Measurements from ENCODE around the gene CARMIL1.

Gene CARMIL1

DNA sequence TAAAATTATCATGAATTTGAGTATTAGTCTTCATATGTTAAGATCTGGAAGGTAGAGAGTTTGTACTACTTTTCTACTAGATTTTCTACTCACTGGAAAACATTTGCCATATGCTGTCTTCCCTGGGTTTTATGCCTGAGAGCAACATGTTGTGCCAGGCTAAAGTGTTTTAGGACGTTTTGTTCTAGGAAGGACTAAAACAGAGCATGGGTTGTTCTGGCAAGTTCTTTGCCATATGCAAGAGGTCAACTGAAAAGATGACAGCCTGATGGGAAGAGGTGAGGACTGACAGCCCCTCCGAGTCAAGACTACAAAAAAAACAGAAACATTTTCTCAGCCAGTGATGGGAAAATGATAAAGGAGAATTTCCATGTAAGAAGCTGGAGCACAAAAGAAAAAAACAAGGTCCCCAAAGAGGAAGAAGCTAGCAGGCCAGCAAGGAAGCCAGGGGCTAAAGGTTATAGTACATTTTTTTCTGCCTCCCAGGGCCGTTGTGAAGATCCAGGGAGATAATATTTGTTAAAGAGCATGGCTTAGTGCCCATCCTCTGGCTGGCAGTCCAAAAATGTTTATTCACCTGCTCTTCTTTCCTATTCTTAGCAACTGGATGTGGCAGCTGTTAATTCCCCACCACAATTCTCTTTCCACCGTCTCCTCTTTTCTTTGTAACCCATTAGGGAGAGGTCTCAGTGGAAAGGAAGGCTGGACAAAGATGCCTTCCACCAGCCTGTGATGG lies 380.6 kb downstream of the CARMIL1 start:
- DNase-seq (ENCODE audit: low spot score), result no peak

DNA sequence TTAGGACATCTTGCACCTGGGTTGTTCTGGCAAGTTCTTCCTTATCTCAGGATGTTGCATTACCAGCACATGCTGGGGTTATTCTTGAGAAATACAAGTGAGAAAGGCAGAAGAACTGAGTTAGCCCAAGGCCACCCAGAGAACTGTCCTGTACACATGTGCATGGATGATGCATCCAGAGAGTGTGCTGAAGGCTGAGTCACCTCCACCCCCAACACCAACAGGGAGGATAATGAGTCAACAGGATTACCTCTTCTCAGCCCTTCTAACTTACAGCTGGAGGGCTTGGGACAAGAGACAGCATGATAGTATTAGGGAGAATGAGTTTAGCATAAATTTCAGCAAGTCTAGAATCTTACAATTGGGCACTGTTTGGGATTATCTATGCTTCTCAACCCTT lies 381.3 kb downstream of the CARMIL1 start:
- no peak for DNase-seq (ENCODE audit: low spot score)

DNA sequence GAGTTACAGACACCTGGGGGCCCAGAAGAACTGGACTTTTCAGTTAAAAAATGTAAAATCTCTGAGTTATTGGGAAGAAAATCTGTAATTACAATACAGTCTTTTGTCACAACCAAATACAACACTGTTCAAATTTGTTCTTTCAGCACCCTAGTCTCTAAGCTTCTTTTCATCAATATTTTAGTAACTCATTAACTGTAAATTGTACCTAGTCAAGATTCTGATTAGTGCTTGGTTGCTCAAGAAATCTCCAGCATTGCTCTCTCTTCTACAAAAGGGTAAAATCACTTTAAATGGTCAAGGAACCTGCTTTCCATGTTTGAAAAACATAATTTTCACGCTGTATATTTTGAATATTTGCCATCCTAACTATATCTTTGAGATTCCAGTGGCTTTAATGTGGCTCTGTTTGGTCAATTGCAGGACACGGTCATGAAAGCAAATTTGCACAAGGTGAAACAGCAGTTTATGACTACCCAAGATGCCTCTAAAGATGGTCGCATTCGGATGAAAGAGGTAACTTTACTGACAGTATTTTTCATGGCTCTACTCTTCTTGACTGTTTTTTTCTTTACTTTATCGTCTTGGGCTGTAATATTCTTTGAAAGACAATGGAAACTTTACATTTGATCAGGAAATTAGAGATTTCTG lies 382.1 kb downstream of the CARMIL1 start:
- no peak for DNase-seq (ENCODE audit: low spot score)

DNA sequence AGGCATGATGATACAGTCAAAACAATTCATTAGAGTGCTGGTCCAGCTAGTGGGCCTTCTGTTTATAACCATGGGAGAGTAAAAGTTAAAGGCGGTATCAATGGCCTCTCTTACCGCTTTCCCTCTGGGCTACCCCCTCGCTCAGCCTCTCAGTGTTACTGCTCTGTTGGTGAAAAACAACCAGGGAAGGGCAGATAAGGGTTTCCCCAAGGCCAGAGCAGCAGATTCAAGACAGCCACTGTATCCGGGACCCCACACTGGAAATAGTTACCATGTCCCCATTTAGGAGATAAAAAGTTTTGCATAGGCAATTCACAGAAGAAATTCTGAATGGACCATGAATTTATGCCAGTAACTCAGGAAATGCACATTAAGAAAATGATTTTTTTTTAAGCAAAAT lies 386.3 kb downstream of the CARMIL1 start:
- DNase-seq (ENCODE audit: low spot score), result no peak

- DNase-seq (ENCODE audit: low spot score), result no peak
Measured at GRCh38 chr6:25669413-25669812, 390.2 kb downstream of the CARMIL1 start.

All from CD4-positive, alpha-beta T cell treated with Interleukin-6 at 100 ng/mL for 8 hours (primary cell).